Globus pallidus (tissue), 1 donor: ENCODE results near the gene DEUP1.
"Not testable (repeated sequence)": the region's sequence is repeated elsewhere in the genome, so short reads cannot be mapped to it uniquely, and the experiment has no call there.

Experiments used
- DNase-seq: peaks from one replicate; pipeline ENCODE4 v3.0.0-alpha.2; 2015; ENCODE audit warnings: low spot score

Gene DEUP1, protein sequence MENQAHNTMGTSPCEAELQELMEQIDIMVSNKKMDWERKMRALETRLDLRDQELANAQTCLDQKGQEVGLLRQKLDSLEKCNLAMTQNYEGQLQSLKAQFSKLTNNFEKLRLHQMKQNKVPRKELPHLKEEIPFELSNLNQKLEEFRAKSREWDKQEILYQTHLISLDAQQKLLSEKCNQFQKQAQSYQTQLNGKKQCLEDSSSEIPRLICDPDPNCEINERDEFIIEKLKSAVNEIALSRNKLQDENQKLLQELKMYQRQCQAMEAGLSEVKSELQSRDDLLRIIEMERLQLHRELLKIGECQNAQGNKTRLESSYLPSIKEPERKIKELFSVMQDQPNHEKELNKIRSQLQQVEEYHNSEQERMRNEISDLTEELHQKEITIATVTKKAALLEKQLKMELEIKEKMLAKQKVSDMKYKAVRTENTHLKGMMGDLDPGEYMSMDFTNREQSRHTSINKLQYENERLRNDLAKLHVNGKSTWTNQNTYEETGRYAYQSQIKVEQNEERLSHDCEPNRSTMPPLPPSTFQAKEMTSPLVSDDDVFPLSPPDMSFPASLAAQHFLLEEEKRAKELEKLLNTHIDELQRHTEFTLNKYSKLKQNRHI

DNA sequence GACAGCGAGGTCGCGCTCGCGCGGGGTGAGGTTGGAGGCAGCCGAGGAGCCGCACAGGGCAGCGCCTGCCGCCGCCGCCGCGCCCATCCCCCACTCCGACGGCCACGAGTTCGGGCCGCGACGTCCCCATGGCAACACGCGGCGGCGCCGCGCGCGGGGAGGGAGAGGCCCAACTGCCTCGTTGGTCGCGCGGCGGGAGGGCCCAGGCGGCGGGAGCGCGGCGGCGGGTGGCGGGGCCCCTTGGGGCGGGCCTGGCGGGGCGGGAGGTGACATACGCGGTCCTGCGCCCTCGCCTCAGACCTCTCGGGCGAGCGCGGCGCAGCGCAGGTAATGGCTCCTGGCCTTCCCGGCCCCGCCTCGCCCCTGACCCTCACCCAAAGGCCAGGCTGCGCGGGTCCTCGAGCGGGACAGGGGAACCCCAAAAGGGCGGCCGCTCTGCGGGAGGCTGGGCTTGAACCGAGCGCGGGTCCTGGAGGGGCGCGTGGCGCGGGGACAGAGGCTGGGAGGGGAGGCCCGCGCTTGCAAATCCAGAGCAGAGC, at the start of gene DEUP1:
TSS of gene DEUP1 (plus strand) at position 297 of the 539 bp plus-strand sequence. CDS start 1,518 bp downstream, outside the sequence.
- peak; percentile 12 for DNase-seq

DNA sequence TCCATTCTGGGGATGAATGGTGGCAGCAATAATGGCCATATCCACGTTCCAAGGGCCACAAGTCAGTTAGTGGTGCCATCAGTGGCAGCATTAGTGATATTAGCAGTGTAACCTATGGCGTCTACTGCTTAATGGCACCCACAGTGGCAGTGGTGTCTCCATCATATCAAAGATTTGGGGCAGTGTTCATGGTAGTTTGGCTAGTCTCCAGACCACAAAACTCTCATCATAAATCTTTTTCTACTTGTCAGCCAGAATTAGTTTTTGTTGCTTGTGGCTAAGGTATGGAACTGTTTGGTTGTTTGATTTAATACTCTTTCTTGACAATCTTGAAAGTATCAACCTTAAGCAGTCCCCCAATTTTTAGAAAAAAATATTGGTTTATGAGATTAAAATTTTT, 45.1 kb upstream of the DEUP1 start:
- DNase-seq, result no peak

DNA sequence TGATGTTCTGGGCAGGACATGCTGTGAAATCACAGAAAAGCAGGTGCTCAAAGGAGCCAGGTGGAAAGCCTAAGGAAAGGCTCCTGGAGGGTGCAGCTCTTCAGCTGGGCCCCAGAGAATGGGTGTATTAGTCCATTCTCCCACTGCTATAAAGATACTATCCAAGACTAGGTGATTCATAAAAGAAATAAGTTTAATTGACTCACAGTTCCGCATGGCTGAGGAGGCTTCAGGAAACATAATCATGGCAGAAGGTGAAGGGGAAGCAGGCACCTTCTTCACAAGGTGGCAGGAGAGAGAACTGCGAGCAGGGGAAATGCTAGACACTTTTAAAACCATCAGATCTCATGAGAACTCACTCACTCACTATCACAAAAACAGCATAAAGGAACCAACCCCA, 43.1 kb upstream of the DEUP1 start:
- no peak for DNase-seq

DNA sequence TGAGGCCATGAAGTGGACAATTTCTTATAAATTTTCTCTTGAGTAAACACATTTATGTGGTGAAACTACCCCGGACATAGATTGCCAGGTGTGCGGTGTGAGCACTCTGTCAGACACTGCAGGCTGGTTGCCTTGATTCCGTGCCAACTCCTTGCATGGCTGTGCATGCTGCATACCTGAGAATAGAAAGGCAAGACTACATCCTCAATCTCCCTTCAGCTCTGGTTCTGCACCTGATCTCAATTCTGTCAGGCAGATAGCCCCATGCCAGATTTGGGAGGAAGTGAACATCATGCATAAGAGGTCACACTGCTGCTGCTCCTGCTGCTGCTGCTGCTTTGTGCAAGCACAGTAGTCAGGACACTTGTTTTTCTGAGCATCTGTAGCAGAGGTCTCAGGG, 42.5 kb upstream of the DEUP1 start:
- DNase-seq, result no peak

DNA sequence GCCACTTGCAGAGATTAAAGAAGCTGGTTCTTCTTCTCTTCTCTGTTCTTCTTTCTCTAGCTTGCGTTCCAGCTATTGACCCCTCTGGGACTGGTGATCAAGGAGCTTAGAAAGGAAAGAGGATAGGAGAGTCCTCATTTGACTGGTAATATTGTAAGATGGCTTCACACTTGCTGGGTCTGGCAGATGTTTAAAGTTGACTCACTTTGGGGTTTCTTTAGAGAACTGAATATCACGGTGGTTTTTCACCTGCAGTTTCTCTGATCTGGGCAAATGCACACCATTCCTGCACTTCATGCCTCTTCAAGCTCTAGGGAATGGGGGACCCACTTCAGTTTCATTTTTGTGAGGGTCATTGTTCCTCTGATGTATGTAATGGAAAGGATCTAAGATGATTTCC, 41.8 kb upstream of the DEUP1 start:
- no peak for DNase-seq

DNA sequence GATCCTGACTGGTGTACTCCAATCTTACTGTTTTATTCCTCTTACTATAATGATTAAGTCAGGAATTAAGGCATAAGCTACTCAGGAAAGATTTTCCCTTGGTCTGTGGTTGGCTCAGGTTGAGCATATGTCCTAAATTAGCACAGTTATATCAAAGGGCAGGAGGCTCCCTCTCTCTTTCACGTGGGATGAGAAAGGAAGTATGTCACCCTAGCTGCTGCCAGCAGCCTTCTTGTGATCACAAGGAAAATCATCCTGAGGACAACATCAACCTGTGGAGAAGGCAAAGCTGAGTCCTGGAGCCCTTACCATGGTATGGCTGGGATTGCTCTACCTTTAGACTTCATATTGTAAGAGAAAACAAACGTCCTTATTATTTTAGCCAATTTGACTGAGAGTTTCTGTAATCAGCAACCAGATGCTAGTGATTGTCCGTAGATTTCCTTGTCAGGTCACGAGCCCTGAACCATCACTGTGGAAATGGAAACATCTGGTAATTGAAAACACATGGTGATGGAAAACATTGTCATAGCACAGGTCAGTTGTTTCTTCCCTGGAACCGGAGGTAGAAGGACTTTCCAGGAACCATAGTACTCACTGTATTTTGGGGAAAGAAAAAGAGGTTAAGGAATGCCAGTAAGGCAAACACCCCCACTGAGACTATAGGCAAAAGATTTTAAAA, 40.6 kb upstream of the DEUP1 start:
- no peak for DNase-seq

DNA sequence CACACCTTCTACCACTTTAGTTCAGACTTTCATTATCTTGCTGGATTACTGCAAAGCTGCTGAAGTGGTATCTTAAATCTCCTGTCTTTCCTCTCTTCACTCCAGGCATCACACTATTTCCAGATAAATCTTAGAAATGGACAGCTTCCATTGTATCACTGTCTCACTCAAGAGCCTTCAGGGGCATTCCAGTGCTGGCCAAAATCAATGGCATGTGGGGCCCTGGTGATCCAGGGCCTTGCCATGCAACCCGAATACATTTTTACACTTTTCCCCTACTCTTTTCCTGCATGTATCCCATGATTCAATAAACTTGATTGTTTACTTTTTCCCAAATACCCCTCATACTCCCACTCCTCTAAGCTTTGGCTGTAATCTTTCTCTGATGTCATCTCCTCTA, 39.4 kb upstream of the DEUP1 start:
- no peak for DNase-seq

DNA sequence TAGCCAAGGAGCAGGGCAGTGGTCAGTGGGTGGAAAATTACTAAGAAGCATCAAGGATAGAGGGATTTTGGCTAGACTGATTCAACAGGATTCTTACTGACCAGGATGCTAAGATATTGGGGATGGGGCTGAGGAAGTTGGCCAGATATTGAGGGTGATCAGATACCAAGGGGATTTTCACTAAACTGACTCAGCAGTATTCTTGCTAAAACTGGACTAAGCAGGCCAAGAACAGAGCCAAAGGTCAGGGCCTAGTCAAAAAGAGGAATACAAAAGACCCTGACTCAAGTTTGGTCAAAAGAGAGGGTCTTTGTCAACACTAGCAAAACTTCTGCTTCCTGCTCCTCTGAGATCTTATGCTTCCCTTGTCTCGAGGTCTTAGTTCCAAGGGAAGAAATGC, 38.6 kb upstream of the DEUP1 start:
- no peak for DNase-seq

DNA sequence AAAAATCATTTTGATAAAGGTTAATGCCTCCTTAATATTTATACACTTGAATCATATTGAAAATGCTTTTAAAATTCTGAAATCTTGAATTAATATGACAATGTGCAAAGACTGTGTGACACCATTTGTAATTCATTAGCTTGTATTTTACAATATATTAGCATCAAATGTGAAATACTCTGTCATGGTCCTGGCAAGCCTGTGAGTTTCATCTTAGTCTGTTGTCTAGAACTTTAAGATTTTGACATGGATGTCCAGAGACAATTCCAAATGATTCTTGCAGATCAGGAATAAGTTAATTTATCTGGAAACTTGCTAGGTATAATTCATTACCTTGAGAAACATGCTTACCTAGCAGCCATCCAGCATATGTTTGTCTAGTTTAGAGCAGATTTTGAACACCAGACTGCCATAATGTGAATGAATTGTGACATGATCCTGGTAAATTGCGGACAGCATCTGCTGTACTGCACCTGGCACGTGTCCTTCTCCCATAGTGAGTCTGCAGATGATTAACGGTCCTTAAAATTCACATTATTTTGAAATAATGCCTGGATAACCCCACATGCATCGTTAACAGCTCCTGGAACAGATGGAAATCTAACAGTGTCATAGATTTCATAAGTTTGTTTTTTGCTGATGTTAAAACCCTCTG, 34.5 kb upstream of the DEUP1 start:
- DNase-seq, result no peak

DNA sequence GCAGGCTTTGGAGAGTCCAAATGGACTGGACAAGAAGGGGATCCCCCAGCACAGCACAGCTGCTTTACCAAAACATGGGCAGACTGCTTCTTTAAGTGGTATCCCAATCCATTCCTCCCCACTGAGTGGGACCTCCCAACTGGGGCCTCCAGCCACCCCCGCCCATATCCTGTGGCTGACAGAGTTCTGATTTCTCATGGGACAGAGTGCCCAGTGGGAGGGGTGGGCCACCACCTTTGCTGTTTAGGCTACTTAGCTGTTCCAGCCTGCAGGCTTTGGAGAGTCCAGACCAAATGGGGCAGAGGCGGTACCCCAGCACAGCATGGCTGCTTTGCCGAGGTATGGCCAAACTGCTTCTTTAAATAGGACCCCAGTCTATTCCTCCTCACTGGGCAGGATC, 26.9 kb upstream of the DEUP1 start:
- DNase-seq, result no peak

DNA sequence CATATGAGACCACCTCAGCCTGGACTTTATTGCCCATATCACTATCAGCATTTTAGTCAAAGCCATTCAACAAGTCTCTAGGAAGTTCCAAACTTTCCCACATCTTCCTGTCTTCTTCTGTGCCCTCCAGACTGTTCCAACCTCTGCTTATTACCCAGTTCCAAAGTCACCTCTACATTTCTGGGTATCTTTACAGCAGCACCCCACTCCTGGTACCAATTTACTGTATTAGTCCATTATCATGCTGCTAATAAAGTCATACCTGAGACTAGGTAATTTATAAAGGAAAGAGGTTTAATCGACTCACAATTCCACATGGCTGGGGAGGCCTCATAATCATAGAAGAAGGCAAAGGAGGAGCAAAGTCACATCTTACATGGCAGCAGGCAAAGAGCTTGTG, 16.1 kb upstream of the DEUP1 start:
- not testable (repeated sequence) for DNase-seq

DNA sequence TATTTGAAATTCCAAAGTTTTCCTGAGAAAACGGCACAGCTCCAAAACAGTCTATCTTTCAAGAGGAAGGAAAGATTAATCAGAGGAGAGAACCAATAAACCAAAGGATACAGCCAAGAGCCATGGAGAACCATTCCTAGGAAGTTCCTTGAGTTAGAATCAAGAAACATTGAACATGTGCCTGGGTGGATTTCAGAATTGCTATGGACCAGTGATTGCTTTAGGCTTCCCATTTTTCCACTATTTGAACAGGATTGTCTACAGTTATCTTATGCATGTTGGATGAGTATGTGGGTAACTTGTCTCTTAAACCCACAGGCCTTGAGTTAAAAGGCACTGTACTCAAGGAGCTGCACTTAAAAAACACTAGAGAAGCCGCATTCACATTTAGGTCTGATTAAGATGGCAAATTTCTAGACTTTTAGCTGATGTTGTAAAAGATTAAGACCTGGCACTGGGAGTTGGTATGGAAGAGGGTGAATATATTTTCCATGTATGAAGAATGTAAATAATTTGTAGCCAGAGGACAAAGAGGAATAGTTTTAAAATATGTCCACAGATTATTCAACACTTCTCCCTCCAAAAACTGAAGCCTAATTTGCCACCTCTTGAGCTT, 11.2 kb upstream of the DEUP1 start:
- no peak for DNase-seq

DNA sequence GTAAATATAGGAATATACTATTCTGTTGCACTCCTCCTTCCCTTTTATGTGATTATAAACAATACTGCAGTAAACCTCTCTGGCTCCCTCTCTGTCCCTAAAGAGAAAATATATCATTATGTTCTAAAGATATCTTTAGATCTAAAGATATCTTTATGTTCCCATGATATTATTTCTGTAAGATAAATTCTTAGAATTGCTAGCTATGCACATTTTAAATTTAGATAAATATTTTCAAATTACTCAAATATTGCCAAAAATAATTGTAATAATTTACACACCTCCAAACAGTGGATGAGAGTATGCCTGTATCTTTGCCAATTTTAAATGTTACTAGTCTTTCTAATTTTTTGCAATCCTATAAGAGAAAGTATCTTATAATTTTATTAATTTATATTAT, 10.3 kb upstream of the DEUP1 start:
- no peak for DNase-seq

DNA sequence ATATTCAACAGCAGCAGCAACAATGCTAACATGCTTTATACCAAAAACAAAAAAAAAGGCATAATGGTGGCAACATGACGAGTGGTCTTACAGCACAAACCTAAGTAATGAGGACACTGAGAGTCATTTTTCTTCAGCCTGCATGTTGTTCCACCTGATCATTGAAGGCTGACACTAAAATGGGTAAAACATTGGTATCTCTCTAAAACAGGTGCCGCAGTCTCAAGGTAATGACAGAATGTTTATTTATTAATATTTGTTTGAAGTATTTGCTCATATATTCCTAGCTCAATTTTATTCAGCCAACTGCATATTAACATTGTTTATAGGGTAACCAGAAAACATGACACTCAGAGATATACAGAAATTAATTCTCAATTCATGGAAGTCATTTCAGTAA, 8.3 kb upstream of the DEUP1 start:
- no peak for DNase-seq

DNA sequence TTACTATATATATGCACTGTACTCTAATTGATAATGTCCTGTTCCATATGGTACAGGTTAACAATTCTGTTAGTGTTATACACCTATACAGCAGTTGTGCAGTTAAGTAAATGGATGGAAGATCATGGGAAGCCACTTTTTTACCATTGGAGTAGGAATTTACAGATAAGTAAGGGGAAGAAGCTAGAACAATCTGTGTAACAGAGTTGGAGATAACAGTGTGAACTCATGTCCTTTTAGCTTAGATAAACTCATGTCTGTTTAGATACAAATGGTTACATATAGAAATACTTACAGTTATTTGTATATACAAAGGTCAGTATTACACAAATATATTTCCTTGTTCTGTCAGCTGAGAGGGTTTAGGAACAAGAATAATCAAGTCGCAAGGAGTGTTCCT, 6.8 kb upstream of the DEUP1 start:
- no peak for DNase-seq

DNA sequence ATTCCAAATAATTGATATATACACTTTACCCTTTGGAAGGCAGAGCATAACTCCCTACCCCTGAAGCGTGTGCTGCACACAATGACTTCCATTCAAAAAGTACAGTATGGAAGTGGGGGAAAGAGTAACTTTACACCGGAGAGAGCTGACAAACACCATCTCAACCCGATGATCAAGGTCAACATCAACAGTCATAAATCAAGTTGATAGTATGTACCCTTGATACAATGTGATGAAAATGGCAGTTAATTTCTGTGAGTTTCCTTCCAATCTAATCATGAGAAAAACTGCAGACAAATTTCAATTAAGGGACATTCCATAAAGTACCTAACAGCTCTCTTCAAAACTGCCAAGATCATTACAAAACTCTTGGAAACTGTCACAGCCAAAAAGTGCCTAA, 6.0 kb upstream of the DEUP1 start:
- DNase-seq, result no peak

DNA sequence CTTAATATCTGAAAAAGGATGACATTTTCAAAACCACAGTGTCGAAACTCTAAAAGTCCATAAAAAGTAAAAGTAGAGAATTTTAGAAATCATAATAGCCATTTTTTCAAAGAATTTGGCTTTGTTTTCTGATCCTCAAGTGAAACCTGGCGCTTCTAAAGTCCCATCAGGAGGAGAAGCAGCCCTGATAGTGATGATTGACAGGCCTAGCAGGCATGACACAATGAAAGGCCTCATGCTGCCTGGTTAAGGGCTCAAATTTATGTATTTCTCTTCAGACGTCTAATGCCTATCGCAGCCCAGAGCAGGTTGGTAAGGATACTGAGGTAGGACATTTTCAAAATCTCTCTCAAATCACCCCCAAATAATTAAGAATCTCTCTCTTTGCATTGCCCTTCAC, 3.9 kb upstream of the DEUP1 start:
- DNase-seq, result no peak

DNA sequence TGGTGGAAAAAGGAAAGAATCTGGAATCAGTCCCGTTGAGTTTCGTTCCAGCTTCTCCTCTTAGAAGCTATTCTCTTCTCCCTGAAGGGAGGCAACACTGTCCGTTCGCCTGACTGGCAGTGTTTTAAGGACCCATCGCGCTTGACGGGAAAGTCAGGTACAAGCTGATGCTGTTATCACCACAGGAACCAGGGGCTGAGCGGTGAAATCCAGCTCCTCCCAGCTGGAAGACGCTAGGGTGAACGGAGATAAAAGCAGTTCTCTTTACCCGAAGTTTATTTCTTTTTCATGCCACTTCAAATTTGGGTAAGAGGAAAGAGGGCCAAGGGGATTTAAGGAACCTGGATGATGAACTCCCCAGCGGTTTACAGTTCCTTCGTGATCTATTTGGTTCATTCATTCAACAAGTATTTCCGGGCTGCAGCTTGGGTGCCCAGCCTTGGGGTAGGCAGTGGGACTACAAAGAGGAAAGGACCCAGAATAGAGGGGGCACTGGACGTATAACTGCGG, 551 bp upstream of the DEUP1 start:
- no peak for DNase-seq

DNA sequence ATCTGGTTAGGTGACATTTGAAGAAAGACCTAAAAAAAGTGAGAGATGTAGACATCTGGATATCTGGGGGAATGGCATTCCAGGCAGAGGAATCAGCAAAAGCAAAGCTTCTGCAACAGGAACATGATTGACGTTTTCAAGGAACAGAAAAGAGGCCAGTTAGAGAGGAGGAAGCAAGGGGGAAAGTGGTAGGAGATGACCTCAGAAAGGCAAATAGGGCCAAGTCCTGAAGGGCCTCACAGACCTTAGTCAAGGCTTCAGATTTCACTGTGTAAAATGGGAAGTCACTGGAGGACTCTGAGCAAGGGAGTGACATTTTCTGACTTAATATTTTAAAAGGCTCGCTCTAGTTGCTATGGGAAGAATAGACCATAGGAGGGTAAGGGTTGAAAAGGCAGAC, 9.7 kb downstream of the DEUP1 start:
- DNase-seq, result no peak

DNA sequence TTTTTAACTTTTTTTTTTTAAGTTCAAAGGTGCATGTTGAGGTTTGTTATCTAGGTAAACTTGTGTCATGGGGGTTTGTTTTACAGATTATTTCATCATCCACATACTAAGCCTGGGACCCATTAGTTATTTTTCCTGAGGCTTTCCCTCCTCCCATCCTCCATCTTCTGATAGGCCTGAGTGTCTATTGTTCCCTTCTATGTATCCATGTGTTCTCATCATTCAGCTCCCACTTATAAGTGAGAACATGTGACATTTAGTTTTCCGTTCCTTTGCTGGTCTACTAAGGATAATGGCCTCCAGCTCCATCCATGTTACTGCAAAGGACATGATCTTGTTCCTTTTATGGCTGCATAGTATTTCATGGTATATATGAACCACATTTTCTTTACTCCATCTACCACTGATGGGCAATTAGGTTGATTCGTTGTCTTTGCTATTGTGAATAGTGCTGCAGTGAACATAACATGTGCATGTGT, 14.4 kb downstream of the DEUP1 start:
- no peak for DNase-seq

DNA sequence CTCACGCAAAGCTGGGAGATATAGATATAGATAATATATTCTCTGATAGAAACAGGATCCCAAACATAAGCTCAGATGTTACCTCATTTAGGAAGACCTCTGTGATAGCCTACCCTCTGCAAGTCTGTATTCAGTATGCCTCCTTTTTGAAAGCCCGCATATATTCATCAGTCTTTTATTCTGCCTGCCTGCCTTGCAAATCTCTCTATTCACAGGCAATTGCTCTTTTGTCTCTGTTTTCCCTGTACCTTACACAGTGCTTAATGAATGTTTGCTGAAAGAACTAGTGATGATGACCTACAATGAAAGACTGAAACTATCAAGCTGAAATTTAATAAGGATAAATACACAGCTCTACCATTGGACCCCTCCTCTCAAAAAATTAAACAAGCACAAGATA, 18.4 kb downstream of the DEUP1 start:
- DNase-seq, result no peak

DNA sequence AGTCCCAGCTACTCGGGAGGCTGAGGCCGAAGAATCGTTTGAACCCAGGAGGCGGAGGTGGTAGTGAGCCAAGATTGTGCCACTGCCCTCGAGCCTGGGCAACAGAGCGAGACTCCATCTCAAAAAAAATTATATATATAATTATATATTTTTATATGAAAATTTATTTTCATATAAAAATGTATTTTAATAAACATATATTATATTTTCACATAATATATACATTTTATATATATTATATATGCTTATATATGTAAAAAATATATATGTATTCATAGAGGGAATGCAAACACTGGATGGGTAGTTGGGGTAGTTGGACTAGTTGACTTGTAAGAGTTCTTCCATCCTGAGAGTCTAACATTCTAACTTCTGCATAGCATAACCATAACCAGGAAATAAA, 20.3 kb downstream of the DEUP1 start:
- DNase-seq, result no peak
